Sigmoid colon (tissue), 4 donors: Measurements from ENCODE around the gene ALG13.

Experiments
- EP300 ChIP-seq, 4 donors: sonication (generic); formaldehyde crosslinking; IDR thresholded peaks; one replicate each; pipeline ENCODE4 v1.6.1; 2017; ENCODE audit warnings: antibody characterized with exemption in 4 of 4
- POLR2A ChIP-seq, 2 donors: fragments of 450-650 bp; IDR thresholded peaks; one replicate each; pipeline ENCODE4 v1.6.1; 2016; ENCODE audit warnings: antibody characterized with exemption in 2 of 2, mild to moderate bottlenecking in 2 of 2, moderate library complexity in 2 of 2
- POLR2AphosphoS5 ChIP-seq, 4 donors: sonication (generic); formaldehyde crosslinking; IDR thresholded peaks; one replicate each; pipeline ENCODE4 v1.6.1; 2017; ENCODE audit warnings: antibody characterized with exemption in 4 of 4
- TF ChIP-seq, protein P1 (sequence below), 4 experiments: fragments of 450-650 bp in 3 of 4; fragments of 200-600 bp in 1 of 4; IDR thresholded peaks; one replicate each; pipeline ENCODE4 v1.5.1; 2016 to 2019; ENCODE audit warnings: antibody characterized with exemption in 4 of 4, mild to moderate bottlenecking in 3 of 4, moderate library complexity in 2 of 4

DNA sequence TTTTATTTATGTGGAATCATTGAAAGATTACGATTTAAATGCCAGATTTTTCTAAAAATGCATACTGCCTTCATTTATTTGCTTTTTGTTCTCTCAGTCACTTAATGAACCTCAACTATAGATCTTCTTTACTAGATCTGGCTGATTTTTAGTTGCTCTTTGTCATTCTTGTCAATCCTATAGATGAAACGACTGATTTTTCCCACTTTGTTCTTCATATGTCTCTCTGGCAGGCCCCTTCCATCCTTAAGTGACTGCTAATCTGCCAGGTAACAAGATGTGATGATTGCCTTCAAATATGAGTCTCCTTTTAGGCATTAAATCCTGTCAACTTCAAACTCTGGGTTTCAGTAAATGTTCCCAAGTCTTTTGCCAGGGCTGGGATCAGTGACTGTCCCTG, 61.0 kb downstream of the ALG13 start:
- TF ChIP-seq, protein P1, sequence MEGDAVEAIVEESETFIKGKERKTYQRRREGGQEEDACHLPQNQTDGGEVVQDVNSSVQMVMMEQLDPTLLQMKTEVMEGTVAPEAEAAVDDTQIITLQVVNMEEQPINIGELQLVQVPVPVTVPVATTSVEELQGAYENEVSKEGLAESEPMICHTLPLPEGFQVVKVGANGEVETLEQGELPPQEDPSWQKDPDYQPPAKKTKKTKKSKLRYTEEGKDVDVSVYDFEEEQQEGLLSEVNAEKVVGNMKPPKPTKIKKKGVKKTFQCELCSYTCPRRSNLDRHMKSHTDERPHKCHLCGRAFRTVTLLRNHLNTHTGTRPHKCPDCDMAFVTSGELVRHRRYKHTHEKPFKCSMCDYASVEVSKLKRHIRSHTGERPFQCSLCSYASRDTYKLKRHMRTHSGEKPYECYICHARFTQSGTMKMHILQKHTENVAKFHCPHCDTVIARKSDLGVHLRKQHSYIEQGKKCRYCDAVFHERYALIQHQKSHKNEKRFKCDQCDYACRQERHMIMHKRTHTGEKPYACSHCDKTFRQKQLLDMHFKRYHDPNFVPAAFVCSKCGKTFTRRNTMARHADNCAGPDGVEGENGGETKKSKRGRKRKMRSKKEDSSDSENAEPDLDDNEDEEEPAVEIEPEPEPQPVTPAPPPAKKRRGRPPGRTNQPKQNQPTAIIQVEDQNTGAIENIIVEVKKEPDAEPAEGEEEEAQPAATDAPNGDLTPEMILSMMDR (IDR thresholded peaks at IDR 0.05) = no peak
- TF ChIP-seq POLR2AphosphoS5 (IDR thresholded peaks at IDR 0.05) (no peak), POLR2A (IDR thresholded peaks at IDR 0.05) (no peak), EP300 (IDR thresholded peaks at IDR 0.05) (no peak)
